ENCODE measurements around the gene GOLGA7B. TPM values are rescaled to one million over a fixed set of nuclear protein-coding genes. Genes with fewer than 3 reads are reported as not detected.

Gene GOLGA7B
- total and polyA plus RNA-seq, 2 donors (not counting 3 experiments of a cell fraction or from before 2014, with no cell fraction given): 0.03 TPM; not detected in 1

DNA sequence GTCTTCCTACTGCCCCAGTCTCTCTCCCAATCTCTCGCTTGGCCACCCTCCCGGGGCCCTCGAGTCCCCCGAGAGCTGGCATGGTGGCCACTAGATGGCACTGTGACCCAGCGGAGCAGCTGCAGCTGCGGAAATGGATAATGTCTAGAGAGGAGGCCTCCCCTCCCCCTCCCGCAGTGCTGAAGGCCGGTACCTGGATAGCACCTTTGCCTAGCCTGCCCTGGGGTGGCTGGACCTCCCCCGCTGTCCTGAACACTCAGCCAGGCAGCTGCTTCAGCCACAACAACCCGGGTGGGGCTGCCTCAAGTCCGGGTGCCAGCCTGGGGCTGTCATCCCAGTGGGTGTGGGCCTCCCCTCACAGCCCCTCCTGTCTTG, 65.2 kb downstream of the GOLGA7B start:
- Histone ChIP-seq H3K4me1 (ENCODE audit: control insufficient read depth, extremely low read depth, insufficient read depth, low read length) (no peaks in the 10 kb centered on the region), H3K9me1 (replicated peaks; ENCODE audit: control insufficient read depth, extremely low read depth, insufficient read depth, low read length) (no peaks in the 10 kb centered on the region), H3K4me3 (replicated peaks in 1 of 3; ENCODE audit: insufficient read depth in 1 of 3, low read depth in 1 of 3, low read length in 3 of 3) (no peak overlapping the region), H4K20me1 (replicated peaks; ENCODE audit: control insufficient read depth, extremely low read depth, insufficient read depth, low read length) (no peaks in the 10 kb centered on the region), H3K9ac (replicated peaks; ENCODE audit: extremely low read depth, insufficient read depth, low read length) (no peak overlapping the region), H3K4me2 (ENCODE audit: insufficient read depth, low read length) (no peak overlapping the region), H3K9me3 (replicated peaks; ENCODE audit: control insufficient read depth, insufficient read depth, low read length) (no peaks in the 10 kb centered on the region), H2AFZ (ENCODE audit: low read depth, low read length) (no peak overlapping the region), H3K36me3 (ENCODE audit: control insufficient read depth in 2 of 2, extremely low read depth in 1 of 2, insufficient read depth in 2 of 2, low read length in 2 of 2) (no peaks in the 10 kb centered on the region), H3K27ac (ENCODE audit: insufficient read depth, low read depth, low read length) (no peak overlapping the region), H3K79me2 (ENCODE audit: control insufficient read depth, insufficient read depth, low read length) (no peaks in the 10 kb centered on the region), H3K27me3 (ENCODE audit: control insufficient read depth in 2 of 2, insufficient read depth in 2 of 2, low read length in 2 of 2) (no peaks in the 10 kb centered on the region)
- POLR2A ChIA-PET: no interaction called here
- TF ChIP-seq, protein P1, sequence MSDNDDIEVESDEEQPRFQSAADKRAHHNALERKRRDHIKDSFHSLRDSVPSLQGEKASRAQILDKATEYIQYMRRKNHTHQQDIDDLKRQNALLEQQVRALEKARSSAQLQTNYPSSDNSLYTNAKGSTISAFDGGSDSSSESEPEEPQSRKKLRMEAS (IDR thresholded peaks at IDR 0.05; ENCODE audit: insufficient read depth, insufficient read length): no peak
- TF ChIP-seq, protein P2, sequence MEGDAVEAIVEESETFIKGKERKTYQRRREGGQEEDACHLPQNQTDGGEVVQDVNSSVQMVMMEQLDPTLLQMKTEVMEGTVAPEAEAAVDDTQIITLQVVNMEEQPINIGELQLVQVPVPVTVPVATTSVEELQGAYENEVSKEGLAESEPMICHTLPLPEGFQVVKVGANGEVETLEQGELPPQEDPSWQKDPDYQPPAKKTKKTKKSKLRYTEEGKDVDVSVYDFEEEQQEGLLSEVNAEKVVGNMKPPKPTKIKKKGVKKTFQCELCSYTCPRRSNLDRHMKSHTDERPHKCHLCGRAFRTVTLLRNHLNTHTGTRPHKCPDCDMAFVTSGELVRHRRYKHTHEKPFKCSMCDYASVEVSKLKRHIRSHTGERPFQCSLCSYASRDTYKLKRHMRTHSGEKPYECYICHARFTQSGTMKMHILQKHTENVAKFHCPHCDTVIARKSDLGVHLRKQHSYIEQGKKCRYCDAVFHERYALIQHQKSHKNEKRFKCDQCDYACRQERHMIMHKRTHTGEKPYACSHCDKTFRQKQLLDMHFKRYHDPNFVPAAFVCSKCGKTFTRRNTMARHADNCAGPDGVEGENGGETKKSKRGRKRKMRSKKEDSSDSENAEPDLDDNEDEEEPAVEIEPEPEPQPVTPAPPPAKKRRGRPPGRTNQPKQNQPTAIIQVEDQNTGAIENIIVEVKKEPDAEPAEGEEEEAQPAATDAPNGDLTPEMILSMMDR (IDR thresholded peaks at IDR 0.05; ENCODE audit: extremely low read depth in 1 of 2, insufficient read depth in 1 of 2, low read depth in 1 of 2, low read length in 2 of 2): peak; percentile 83 to 96
- dilution Hi-C loops (cut with MboI; ENCODE audit: extremely low pct_ligation_motif_present, low sequenced_read_pairs) (no loop called here), intact Hi-C loops (cut with micrococcal nuclease) (loop anchor here (1.0 to 10.0 kb wide), 4 partner anchors 126 to 750 kb away; no protein-coding TSS in a partner anchor)
- peak; percentile 52 for DNase-seq (ENCODE audit: low read depth, low spot score)
- peak; percentile 67 for FAIRE-seq
- no TSS peak for BruUV-seq (replicated peaks)
- CTCF ChIA-PET: interaction anchor here (0.6 to 10.9 kb wide), 31 partner anchors 9 to 1362 kb away, joined by 3 to 540 read pairs (median 4); partner anchors contain the start of gene CRTAC1

DNA sequence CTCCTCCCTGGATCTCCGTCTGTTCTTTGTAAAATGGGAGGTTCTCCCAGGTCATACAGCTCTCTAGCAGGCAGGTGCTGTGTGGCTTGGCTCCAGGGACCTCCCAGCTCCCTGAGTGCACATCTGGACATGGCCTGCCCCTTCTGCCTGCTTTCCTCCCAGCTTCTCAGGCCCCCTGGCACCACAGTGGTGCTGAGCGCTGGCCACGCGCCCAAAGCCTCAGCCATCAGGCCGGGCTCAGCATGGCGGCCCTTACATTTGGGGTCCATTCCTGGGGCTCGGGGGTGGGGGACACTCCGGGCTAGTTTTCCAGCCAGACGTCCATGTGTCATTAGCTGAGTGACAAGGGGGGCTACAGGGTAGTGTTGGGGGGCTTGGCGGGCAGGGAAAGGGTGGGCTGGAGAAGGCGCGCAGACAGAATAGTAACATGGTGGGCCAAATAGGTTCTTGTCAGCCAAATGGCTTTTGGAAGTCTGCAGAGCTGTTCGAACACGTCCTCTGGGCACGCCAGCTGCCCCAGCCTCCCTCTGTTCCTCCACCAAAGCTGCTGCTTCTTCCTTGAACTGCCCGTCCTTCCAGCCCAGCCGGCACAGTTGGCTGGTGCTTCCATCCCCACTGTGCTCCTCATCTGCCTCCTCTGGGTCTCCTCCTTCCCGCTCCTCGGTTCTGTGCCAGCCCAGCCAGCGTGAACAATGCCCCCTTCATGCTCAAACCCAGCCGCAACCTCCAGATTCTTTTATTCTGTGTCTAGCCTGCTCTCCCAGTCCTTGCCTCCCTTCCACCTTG, 65.9 kb downstream of the GOLGA7B start:
- no peak overlapping the region for H3K4me2 ChIP-seq (ENCODE audit: insufficient read depth, low read length)
- no peaks in the 10 kb centered on the region for H3K79me2 ChIP-seq (ENCODE audit: control insufficient read depth, insufficient read depth, low read length)
- H3K9me3 ChIP-seq (replicated peaks; ENCODE audit: control insufficient read depth, insufficient read depth, low read length): no peaks in the 10 kb centered on the region
- H3K27me3 ChIP-seq (ENCODE audit: control insufficient read depth in 2 of 2, insufficient read depth in 2 of 2, low read length in 2 of 2): no peaks in the 10 kb centered on the region
- no peak overlapping the region for H3K27ac ChIP-seq (ENCODE audit: insufficient read depth, low read depth, low read length)
- no peak overlapping the region for H2AFZ ChIP-seq (ENCODE audit: low read depth, low read length)
- intact Hi-C loops (cut with micrococcal nuclease) (loop anchor here (10.0 kb wide), 1 partner anchor 749 kb away; no protein-coding TSS in a partner anchor), dilution Hi-C loops (cut with MboI; ENCODE audit: extremely low pct_ligation_motif_present, low sequenced_read_pairs) (no loop called here)
- DNase-seq (ENCODE audit: low read depth, low spot score): no peak
- H4K20me1 ChIP-seq (replicated peaks; ENCODE audit: control insufficient read depth, extremely low read depth, insufficient read depth, low read length): no peaks in the 10 kb centered on the region
- POLR2A ChIA-PET: no interaction called here
- no peak for TF ChIP-seq POLR2AphosphoS5 (IDR thresholded peaks at IDR 0.05; ENCODE audit: insufficient read depth, low read depth, low read length)
- TF ChIP-seq, protein P2 (IDR thresholded peaks at IDR 0.05; ENCODE audit: extremely low read depth in 1 of 2, insufficient read depth in 1 of 2, low read depth in 1 of 2, low read length in 2 of 2): no peak
- no peak for TF ChIP-seq GATA2 (IDR thresholded peaks at IDR 0.05; ENCODE audit: insufficient read depth, insufficient read length, low read depth, low read length)
- TF ChIP-seq EZH2 (IDR thresholded peaks at IDR 0.05; ENCODE audit: borderline replicate concordance, low read depth, low read length, severe bottlenecking): no peak
- no peak for TF ChIP-seq JUN (IDR thresholded peaks at IDR 0.05; ENCODE audit: borderline replicate concordance, insufficient read depth, insufficient read length, low read depth)
- no peak for TF ChIP-seq POLR2A (IDR thresholded peaks at IDR 0.05; ENCODE audit: low read depth, low read length)
- TF ChIP-seq MYC (IDR thresholded peaks at IDR 0.05; ENCODE audit: low read depth, low read length): no peak
- TF ChIP-seq, protein P1 (IDR thresholded peaks at IDR 0.05; ENCODE audit: insufficient read depth, insufficient read length): no peak
- no peak for TF ChIP-seq FOS (IDR thresholded peaks at IDR 0.05; ENCODE audit: borderline replicate concordance, insufficient read depth, low read length)
- no peaks in the 10 kb centered on the region for H3K9me1 ChIP-seq (replicated peaks; ENCODE audit: control insufficient read depth, extremely low read depth, insufficient read depth, low read length)
- no peaks in the 10 kb centered on the region for H3K4me1 ChIP-seq (ENCODE audit: control insufficient read depth, extremely low read depth, insufficient read depth, low read length)
- no TSS peak for BruUV-seq (replicated peaks)
- H3K9ac ChIP-seq (replicated peaks; ENCODE audit: extremely low read depth, insufficient read depth, low read length): no peak overlapping the region
- CTCF ChIA-PET: interaction anchor here (0.6 to 10.9 kb wide), 33 partner anchors 8 to 1361 kb away, joined by 3 to 540 read pairs (median 4); partner anchors contain the start of gene CRTAC1
- H3K36me3 ChIP-seq (ENCODE audit: control insufficient read depth in 2 of 2, extremely low read depth in 1 of 2, insufficient read depth in 2 of 2, low read length in 2 of 2): no peaks in the 10 kb centered on the region
- FAIRE-seq: no peak
- no peak overlapping the region for H3K4me3 ChIP-seq (replicated peaks in 1 of 3; ENCODE audit: insufficient read depth in 1 of 3, low read depth in 1 of 3, low read length in 3 of 3)
